ENCODE measurements around the gene NRXN2.

Gene NRXN2

DNA sequence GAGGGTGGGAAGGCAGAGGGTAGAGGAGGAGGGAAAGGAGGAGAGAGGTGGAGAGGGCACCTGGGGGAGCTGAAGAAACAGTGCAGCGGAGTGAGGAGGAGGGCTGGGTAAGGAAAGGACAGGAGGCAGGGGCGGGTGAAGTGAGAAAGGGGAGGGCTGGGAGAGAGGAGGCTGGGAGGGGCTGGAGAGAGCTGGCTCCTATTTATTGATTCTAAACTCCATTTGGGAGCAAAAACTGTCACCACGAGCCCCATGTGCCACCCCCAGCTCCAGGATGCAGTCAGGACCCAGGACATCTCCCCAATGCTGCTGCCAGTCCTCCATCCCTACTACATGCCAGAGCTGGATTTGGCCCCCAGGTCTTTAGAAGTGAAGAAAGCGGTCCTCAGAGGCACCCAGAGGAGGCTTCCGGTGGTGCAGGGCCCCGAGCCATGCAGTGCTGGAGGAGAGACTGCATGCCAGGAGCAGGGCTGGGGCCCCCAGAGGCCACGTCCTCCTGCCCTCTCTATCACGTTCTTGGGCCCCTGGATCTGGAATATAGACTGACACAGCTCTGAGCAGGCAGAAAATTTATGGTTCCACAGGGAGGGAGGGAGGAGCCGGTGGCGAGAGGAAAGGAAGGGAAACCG, 78.2 kb downstream of the NRXN2 start:
- no peak for DNase-seq

GRCh38 chr11:64643920-64644646, 78.9 kb downstream of the NRXN2 start:
- no peak for DNase-seq

- DNase-seq: no peak
Observed at GRCh38 chr11:64643256-64643881, 79.6 kb downstream of the NRXN2 start.

DNA sequence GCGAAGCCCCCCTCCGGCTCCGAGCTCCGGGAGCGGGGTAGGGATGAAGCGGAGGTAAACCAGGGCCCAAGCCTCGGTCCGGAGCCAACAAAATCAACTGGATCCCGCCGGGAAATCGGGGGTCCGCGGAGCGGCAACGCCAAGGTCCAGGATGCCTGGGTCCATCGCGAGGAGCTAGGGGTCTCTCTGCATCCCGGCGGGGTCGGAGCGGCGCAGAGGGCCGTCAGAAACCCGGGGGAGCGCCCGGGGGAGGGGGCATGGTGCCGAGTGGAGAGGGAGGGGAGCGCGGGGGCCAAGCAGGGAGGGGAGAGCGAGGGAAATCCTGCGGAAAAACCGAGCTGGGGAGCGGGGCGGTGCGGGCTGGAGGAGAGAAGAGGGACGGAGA, 80.1 kb downstream of the NRXN2 start:
- no peak for DNase-seq

GRCh38 chr11:64642418-64642735, 80.6 kb downstream of the NRXN2 start:
- no peak for DNase-seq

DNA sequence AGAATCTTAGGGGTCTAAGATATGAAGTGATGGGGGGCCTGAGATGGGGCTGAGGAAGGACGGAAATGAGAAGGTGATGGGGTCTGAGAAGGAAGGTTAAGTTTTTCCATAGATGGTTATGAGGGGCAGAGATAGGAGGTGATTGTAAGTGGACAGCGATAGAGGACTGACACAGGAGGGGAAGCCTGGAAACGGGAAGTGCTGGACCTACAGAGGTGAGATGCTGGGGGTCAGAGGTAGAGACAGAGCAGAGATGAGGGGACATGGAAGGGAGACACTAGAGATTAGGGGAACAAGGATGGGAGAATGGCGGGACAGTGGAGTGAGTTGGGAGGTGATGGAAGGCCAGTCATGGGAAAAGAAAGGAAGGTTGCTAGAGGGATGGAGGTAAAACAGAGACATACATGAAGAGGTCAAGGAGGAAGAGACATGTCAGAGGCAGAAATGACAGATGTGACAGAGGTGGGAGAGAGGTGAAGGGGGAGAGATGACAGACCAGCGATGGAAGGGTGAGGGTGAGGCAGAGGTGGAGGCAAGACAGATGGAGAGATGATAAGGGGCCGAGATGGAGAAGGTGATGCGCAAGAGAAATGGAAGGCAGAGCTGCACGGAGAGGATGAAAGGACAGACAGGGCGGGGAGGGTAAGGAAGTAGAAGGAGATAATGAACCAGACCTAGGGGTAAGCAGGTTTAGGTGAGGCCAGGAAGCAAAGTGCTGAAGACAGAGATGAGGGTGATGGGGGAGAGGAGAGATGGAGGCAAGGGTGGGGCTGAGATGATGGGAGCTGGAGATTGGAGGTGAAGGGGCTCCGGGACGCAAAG, 81.2 kb downstream of the NRXN2 start:
- no peak for DNase-seq

DNA sequence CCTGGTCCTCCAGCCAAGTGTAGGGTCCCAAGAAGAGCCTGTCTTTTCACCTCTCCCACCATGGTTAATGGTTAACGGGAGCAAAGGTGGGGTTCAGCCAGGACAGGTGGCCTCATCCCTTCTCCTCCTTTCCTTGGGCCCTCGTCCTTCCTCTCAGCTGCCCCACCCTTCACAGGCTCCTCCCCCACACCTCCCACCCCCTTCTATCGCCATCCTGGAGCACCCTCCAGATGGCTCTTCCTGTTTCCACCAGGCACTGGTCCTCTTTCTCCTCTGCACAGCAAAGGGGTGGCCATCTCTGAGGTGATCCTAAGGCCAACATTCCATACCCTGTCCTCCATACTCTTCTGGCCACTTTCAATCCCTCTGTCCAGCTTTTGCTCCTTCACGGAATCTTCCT, 83.1 kb downstream of the NRXN2 start:
- no peak for DNase-seq

DNA sequence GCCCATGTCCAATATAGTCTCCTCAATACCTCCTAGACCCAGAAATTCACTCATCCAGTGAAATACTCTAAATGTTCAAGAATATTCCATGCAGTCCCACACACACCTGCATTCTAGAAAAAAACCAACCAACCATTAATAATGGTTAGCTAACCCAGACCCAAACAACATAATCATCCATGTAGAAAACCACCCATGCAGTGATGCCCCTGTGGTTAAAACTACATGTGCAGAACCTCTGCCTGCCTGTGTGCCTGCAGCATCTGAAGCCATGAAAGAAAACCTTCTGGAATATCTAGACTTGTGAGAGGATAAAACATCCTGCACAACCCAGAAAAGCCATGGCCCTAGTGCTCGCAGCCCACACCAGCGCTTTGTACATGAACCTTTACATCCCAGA, 84.2 kb downstream of the NRXN2 start:
- no peak for DNase-seq

- no peak for DNase-seq
Observed at GRCh38 chr11:64638018-64638665, 84.9 kb downstream of the NRXN2 start.

GRCh38 chr11:64637334-64638017, 85.5 kb downstream of the NRXN2 start:
- DNase-seq: no peak

DNA sequence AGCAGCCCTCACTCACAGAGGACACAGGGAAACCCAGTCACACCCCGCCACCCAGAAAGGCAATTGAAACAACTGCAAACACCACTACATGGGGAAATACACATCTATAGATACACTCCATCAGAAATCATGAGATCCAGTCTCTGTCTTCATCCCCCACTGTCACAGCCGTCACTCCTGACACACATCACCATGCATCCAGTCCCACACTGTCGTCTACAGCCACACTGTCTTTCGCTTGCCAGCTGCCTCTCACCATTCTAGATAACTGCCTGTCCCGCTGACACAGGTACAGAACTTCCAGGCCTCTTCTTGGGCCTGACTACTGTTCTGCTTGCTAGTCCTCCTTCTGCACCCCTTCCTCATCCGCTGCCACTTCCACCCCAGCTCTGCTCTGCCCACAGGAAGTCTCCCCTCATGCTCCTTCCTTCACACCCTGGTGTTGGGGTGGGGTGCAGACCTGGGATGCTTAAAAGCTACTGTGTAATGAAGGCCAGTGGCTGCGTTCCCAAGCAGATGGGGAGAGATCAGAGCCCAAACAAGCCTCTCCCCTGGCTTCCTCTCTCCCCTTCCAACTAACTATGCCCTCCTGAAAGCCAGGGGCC, 89.3 kb downstream of the NRXN2 start:
- no peak for DNase-seq

DNA sequence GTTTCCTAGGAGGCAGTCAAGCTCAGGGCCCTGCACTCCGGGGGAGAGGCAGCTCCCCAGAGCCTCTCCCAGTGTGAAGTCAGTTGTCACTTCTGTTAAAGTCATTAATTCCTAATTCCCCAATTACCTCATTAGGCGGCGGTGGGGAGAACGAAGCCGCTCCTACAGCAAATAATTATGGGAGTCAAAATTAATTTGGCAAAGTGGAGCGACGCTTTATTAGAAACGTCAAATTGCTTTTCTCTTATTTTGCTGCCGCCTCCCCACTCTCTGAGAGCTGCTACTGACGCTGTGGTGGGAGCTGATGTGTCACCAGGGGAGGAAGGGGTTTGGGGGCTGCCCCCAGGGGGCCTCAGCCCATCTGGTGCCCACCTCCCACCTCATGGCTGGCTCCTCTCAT, 90.3 kb downstream of the NRXN2 start:
- DNase-seq: no peak

GRCh38 chr11:64632237-64632636, 90.8 kb downstream of the NRXN2 start:
- DNase-seq: no peak

DNA sequence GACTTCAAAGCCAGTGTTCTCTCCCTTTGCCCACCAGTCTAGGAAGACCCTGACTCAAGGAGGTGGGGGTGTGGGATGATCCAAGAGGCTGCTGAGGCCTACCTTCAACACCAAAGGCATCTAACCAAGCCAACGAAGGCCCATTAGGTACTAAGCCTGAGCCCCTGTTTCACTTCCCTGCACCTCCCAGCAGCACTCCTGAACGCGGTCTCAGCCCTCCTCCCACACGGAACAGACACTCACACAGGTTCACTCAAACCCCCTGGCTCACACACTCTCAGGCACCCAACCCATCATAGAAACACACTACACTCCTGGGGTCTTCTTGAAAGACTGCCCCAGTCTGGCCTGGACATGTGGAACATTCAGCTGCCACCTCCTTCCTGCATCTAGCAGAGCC, 91.3 kb downstream of the NRXN2 start:
- DNase-seq: no peak

GRCh38 chr11:64629796-64630562, 93.0 kb downstream of the NRXN2 start:
- DNase-seq: no peak

GRCh38 chr11:64629103-64629502, 93.9 kb downstream of the NRXN2 start:
- no peak for DNase-seq

DNA sequence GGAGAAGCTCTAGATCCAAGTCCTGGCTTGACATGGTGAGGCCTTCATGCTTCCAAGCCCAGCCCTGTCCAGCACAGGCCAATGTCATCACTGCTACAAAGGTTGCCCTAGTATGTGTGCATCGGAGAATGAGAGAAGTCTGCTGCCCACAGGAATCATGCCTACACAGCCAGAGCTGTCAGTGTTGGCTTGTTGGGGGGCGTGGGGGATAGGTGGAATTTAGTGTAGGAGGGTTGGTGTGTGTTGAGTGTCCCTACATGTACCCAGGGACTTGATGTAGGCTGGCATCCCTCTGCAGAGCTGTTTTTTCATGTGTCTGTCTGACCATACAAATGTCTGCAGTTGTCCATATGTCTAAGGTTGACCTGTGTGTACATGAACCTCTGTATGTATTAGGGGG, 94.4 kb downstream of the NRXN2 start:
- no peak for DNase-seq

GRCh38 chr11:64627371-64627770, 95.6 kb downstream of the NRXN2 start:
- no peak for DNase-seq

DNA sequence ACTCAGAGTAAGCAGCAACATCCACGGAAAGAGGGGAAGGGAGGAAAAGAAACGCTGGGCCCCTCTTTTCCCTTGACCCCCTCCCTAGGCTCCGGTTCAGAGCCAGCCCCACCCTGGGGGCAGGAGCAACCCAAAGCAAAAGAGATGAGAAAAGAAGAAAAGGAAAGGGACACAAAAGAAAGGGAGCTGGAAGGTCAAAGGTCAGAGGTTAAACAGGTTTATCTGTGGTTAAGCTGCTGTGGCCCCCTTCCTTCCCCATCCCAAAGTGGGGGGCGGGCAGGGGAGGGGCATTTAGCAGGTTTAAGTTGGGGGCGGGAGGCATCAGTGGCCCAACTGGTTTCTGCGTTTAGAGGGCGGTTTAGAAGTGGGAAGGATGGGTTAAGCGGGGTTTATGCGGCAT, 96.4 kb downstream of the NRXN2 start:
- no peak for DNase-seq

DNA sequence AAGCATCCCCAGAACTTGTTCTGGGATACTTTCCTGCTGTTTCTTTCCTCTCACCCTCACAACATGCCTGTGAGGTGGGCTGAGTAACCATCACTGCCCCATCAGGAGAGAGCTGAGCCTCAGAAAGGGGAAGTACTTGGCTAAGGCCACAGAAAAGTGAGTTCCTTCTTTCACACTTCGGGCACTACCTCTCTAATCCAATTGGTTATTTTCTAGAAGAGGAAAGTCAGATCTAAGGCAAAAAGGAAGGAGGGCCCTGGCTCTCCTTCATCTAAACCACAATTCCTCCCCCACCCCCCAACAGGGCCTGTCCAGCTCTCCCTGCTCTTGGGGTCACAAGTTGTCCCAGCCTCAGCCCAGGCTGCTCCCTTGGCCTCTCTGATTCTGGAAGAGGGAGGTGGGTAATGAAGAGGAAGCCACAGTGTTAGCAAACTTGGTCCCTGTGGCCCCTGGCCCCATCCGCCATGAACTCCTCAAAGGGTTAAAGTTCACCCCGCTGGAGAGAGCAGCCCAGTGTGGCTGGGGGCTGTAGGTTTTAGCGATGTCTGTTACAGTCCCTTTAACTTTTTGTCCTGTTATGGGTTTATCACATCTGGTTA, 98.0 kb downstream of the NRXN2 start:
- no peak for DNase-seq

GRCh38 chr11:64622681-64623080, 100.3 kb downstream of the NRXN2 start:
- DNase-seq: no peak

All from activated CD8-positive, alpha-beta memory T cell treated with anti-CD3 and anti-CD28 coated beads, Interleukin-2, amount 50 U/mL, for 48 hours (primary cell).